Effector memory CD8-positive, alpha-beta T cell (primary cell): ENCODE results near the gene TCF15.

Experiments
- ATAC-seq: fragments of 150-1000 bp; cut with Tn5 transposase; replicated peaks from 2 replicates; pipeline ENCODE4 v1.10.0; 2021; ENCODE audit warnings: mild to moderate bottlenecking, moderate library complexity
- DNase-seq, 3 experiments: peaks; one replicate each; pipeline ENCODE4 v3.0.0; 2021
- H3K27ac Mint-ChIP-seq, 2 donors: one replicate each; pipeline ENCODE4 v1.8.0; 2022; ENCODE audit warnings: mild to moderate bottlenecking in 2 of 2, mixed read lengths in 2 of 2, moderate library complexity in 2 of 2
- H3K27me3 Mint-ChIP-seq, 2 donors: one replicate each; pipeline ENCODE4 v1.8.0; 2022; ENCODE audit warnings: mixed read lengths in 2 of 2
- H3K36me3 Mint-ChIP-seq: one replicate; pipeline ENCODE4 v1.8.0; 2022; ENCODE audit warnings: mild to moderate bottlenecking, moderate library complexity, mixed read lengths; ENCODE audit not compliant: insufficient read depth
- H3K4me1 Mint-ChIP-seq, 2 donors: one replicate each; pipeline ENCODE4 v1.8.0; 2022; ENCODE audit warnings: low read depth in 2 of 2, mixed read lengths in 2 of 2
- H3K4me3 Mint-ChIP-seq, 2 donors: one replicate each; pipeline ENCODE4 v1.8.0; 2022; ENCODE audit warnings: mild to moderate bottlenecking in 2 of 2, mixed read lengths in 2 of 2, moderate library complexity in 2 of 2
- H3K9me3 Mint-ChIP-seq, 2 donors: one replicate each; pipeline ENCODE4 v1.8.0; 2022; ENCODE audit warnings: mixed read lengths in 2 of 2

The TCF15 gene

DNA sequence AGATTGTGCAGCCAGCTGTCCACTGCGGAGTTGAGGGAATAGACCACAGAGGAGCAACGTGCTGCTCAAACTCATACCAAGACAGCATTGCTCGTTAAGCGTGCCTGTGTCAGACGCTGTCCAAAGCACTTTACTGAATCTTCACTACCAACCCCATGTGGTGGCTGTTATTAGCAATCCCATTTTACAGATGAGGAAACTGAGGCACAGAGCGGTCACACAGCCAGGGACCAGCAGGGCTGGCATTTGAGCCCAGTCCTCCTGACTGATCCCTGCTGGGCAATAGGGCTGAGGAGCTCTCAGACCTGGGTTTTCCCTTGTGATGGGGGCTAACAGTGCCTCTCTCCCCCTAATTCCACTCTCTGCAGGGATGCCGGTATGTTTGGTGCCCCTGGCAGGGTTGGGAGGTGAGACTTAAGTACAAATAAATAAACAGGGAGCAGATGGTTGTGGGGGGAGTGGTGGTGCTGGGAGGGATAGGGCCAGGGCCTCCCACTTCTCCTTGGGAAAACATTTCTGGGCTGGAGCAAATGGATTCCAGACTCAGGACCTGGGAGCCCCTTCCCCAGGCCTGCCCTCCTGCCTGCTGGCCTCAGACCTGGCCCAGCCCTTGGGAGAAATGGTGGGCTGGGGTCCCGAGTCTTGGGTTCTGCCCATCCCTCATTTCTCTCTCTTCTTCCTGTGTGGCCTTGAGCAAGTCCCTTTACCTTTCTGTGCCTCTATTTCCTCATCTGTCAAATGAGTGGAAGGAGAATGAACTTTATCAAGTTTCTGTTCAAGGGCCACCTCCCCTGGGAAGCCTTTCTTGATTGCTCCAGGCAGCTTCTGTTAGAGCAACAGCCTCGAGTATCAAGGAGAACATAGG, 25.2 kb upstream of the TCF15 start:
- Mint-ChIP-seq H3K27ac (no peak overlapping the region), H3K27me3 (peaks cover 21 to 53% of the 10 kb centered on the region in 2 donors), H3K4me1 (no peaks in the 10 kb centered on the region), H3K36me3 (no peaks in the 10 kb centered on the region), H3K4me3 (no peak overlapping the region), H3K9me3 (no peaks in the 10 kb centered on the region)
- no peak for DNase-seq
- no peak for ATAC-seq

DNA sequence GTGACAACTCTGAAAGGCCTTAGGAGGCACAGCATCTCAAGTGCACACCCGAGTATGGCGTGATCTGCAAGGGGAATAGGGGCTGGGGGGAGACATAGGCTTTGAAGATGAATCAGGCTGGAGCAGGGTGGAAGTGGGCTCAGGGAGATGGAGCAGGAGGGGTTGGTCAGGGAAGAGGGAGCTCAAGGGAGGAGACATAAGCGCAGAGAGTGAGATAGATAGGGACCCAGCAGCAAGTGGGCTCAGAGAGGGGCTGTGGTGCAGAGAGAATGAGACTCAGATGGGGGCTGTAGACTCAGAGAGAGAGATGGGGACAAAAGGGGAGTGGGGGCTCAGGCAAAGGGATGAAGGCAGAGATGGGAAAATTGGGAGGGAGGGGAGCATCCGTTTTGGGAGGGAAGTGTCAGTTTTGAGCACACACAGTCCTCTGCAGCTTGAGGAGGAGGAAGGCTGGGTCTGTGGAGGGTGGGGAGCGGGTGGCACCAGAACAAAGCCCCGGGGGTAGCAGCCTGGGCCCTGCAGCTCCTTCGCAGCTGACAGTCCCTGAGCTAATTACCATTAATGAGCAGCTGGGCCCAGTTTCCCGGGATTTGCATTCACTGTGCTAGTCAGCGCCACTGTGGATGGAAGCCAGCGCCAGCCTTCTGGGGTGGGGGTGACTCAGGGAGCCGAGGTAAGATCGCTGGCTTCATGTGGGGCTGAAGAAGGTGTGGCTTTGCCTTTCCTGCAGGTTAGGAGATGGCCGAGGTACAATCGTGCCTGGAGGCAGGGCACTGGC, 24.2 kb upstream of the TCF15 start:
- no peaks in the 10 kb centered on the region for H3K36me3 Mint-ChIP-seq
- no peak overlapping the region for H3K4me3 Mint-ChIP-seq
- no peaks in the 10 kb centered on the region for H3K9me3 Mint-ChIP-seq
- no peak overlapping the region for H3K27ac Mint-ChIP-seq
- H3K27me3 Mint-ChIP-seq = peaks cover 30 to 62% of the 10 kb centered on the region in 2 donors
- ATAC-seq = no peak
- DNase-seq = no peak
- no peaks in the 10 kb centered on the region for H3K4me1 Mint-ChIP-seq

DNA sequence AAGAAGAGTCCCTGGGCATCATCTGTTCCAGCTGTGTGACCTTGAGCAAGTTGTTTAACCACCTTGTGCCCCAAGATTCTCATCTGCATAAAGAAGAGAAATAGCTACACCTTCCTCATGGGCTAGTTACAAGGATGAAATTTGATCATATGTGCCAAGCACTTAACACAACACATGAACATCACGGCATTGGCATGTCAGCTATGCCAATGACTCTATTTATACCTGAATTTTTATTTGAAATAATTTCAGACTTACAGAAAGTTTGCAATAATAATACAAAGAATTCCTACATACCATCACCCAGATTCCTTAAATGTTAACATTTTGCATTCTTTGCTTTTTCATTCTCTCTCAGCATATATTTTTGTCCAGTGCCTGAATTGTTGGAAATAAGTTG, 21.0 kb upstream of the TCF15 start:
- Mint-ChIP-seq H3K27me3 (peaks cover 31 to 83% of the 10 kb centered on the region in 2 donors), H3K4me1 (no peaks in the 10 kb centered on the region), H3K27ac (no peak overlapping the region), H3K4me3 (no peak overlapping the region), H3K36me3 (no peaks in the 10 kb centered on the region), H3K9me3 (no peaks in the 10 kb centered on the region)
- ATAC-seq (no peak), DNase-seq (no peak)

DNA sequence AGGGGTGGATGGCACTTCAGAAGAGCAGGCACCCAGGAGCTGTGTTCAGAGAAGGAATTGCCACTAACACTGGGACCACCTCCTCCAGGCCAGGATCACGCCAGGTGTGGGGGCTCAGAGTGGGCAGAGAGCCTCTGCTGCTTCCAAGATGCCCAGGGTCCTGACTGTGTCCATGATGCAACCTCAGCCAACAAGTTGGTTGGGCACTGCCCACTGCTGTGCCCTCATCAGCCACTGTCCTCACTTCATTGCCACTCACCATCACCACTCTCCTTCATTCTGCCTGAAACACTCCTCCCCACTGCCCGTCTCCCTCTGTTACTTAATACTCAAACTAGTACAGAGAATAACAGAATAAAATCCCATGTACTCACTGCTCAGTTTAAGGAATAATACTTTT, 16.5 kb upstream of the TCF15 start:
- ATAC-seq (no peak), DNase-seq (no peak)
- Mint-ChIP-seq H3K36me3 (no peaks in the 10 kb centered on the region), H3K4me3 (no peak overlapping the region), H3K27ac (no peak overlapping the region), H3K9me3 (no peaks in the 10 kb centered on the region), H3K27me3 (peaks cover 33 to 79% of the 10 kb centered on the region in 2 donors), H3K4me1 (no peaks in the 10 kb centered on the region)

DNA sequence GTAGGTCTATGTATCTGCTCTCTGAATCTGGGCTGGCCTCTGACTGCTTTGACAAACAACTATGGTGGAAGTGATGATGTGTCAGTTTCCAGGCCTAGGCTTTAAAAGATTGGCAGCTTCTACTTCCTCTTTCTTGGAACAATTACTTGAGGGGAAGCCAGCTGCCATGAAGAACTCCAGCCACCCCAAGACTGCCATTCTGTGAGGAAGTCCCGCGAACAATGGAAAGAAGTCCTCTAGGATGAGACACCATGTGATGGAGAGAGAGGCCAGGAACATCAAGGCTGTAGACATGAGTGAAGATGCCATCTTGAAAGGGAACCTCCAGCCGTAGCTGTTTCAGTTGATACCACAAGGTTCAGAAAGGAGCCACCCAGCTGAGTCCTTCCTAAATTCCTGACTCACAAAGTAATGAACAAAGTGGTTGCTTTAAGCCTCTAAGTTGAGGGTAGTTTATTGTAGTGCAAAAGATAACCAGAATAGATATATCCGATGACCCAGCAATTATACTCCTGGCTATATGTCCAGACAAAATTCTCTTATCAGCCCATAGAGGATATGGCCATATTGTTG, 15.3 kb upstream of the TCF15 start:
- H3K9me3 Mint-ChIP-seq = no peaks in the 10 kb centered on the region
- H3K36me3 Mint-ChIP-seq = no peaks in the 10 kb centered on the region
- H3K4me3 Mint-ChIP-seq = no peak overlapping the region
- no peaks in the 10 kb centered on the region for H3K4me1 Mint-ChIP-seq
- no peak for DNase-seq
- peaks cover 40 to 79% of the 10 kb centered on the region in 2 donors for H3K27me3 Mint-ChIP-seq
- ATAC-seq = no peak
- H3K27ac Mint-ChIP-seq = no peak overlapping the region

DNA sequence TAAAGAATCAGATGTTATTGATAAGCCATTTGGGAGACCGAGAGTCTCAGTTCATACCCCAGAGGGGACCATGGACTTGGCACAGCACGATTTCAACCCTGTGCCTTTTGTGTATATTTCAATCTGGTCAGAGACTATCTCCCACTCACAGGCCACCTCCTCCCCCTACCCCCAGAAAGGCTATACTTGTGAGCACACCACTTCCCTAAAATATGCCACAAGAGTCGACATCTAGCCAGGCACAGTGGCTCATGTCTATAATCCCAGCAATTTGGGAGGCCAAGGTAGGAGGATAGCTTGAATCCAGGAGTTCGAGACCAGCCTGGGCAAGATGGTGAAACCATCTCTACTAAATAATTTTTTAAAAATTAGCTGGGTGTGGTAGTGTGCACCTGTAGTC, 13.6 kb upstream of the TCF15 start:
- ATAC-seq = no peak
- DNase-seq = no peak
- H3K36me3 Mint-ChIP-seq = no peaks in the 10 kb centered on the region
- no peaks in the 10 kb centered on the region for H3K4me1 Mint-ChIP-seq
- H3K27me3 Mint-ChIP-seq = peaks cover 43 to 82% of the 10 kb centered on the region in 2 donors
- no peak overlapping the region for H3K27ac Mint-ChIP-seq
- H3K4me3 Mint-ChIP-seq = no peak overlapping the region
- H3K9me3 Mint-ChIP-seq = no peaks in the 10 kb centered on the region

DNA sequence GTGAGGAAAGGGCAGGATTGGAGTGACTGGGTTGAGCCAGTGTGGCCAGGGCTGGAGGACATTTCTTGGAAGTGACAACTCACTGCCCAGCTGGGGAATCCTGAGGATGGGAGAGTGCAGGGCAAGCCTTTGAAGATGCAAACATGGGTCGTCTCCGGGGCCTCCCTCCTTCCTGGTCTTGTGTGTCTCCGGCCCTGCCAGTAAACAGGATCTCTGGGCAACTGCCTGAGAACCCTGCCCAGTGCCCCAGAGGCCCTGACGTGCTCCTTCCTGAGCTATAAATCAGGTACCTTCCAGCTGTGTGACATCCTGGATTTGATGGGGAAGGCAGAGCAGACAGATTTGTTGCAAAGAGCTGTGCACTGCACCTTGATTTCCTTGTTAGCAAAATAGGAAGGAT, 12.9 kb upstream of the TCF15 start:
- no peak overlapping the region for H3K27ac Mint-ChIP-seq
- H3K36me3 Mint-ChIP-seq = no peaks in the 10 kb centered on the region
- H3K9me3 Mint-ChIP-seq = peaks cover 0 to 1% of the 10 kb centered on the region in 2 donors
- peaks cover 50 to 82% of the 10 kb centered on the region in 2 donors for H3K27me3 Mint-ChIP-seq
- no peaks in the 10 kb centered on the region for H3K4me1 Mint-ChIP-seq
- DNase-seq = no peak
- ATAC-seq = no peak
- no peak overlapping the region for H3K4me3 Mint-ChIP-seq

DNA sequence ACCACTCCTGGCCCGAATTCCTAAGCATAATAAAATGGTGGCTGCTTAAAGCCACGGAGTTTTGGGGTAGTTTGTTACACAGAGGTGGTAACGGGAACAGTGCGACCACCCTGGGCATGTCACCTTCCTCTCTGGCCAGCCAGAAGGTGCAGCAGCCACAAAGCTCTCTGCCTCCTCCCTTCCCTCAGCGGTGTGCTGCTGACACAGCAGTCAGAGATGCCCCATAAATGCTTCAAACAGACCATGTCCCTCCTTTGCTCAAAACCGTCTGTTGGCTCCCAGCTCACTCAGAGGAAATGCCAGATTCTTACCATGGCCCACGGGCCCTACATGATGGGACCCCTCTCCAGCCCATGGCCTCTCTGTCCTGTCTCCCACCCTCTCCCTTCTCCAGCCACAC, 12.1 kb upstream of the TCF15 start:
- H3K36me3 Mint-ChIP-seq = no peaks in the 10 kb centered on the region
- H3K27ac Mint-ChIP-seq = no peak overlapping the region
- peaks cover 58 to 82% of the 10 kb centered on the region in 2 donors for H3K27me3 Mint-ChIP-seq
- H3K9me3 Mint-ChIP-seq = peaks cover 0 to 4% of the 10 kb centered on the region in 2 donors
- no peaks in the 10 kb centered on the region for H3K4me1 Mint-ChIP-seq
- ATAC-seq (no peak), DNase-seq (no peak)
- H3K4me3 Mint-ChIP-seq = no peak overlapping the region

DNA sequence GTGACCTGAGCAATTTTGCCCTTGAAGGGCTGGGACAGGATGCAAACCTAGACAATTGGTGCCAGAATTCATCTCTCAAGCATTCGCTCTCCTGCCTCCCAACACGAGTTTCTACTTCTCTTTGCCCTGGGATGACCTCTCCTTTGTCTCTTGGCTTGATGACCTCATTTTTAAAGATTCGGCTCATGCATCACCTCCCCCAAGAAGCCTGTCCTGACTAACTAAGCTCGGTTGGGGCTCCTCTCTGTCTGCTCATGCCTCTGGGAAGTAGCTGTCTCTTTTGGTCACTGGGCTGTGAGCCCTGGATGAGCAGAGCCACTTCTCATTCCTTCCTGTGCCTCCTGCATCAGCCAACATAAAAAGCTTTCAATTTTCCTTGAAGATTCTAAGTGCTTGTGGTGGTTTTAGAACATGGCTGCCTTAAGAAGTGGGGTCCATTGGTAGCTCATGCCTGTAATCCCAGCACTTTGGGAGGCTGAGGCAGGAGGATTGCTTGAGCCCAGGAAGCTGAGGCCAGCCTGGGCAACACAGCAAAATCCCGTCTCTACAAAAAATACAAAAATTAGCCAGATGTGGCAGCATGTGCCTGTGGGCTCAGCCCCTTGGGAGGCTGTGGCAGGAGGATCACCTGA, 11.1 kb upstream of the TCF15 start:
- Mint-ChIP-seq H3K4me1 (no peaks in the 10 kb centered on the region), H3K27me3 (peaks cover 58 to 89% of the 10 kb centered on the region in 2 donors), H3K9me3 (peaks cover 0 to 4% of the 10 kb centered on the region in 2 donors), H3K36me3 (no peaks in the 10 kb centered on the region), H3K4me3 (no peak overlapping the region), H3K27ac (no peak overlapping the region)
- DNase-seq (no peak), ATAC-seq (no peak)

DNA sequence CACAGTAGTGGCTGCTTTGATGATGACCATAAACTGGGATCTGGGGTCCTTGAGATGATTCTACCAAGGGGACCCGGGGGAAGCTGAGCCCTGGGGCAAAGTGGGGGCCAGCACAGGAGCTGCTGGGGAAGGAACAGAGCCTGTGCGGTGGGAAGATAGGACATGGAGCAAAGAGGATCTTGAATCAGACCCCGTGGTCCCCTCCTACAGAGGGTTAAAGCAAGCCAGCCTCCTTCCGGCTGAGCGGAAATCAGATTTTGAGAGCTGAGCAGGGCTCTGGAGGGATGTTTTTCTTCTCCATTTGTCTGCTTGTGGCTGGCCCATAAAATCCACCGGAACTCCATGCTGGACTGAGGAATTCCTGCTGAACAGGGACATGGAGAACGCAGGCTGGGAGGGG, 10.1 kb upstream of the TCF15 start:
- ATAC-seq (no peak), DNase-seq (no peak)
- H3K4me1 Mint-ChIP-seq = no peaks in the 10 kb centered on the region
- H3K36me3 Mint-ChIP-seq = no peaks in the 10 kb centered on the region
- peaks cover 0 to 4% of the 10 kb centered on the region in 2 donors for H3K9me3 Mint-ChIP-seq
- H3K27ac Mint-ChIP-seq = no peak overlapping the region
- peaks cover 64 to 92% of the 10 kb centered on the region in 2 donors for H3K27me3 Mint-ChIP-seq
- H3K4me3 Mint-ChIP-seq = no peak overlapping the region

DNA sequence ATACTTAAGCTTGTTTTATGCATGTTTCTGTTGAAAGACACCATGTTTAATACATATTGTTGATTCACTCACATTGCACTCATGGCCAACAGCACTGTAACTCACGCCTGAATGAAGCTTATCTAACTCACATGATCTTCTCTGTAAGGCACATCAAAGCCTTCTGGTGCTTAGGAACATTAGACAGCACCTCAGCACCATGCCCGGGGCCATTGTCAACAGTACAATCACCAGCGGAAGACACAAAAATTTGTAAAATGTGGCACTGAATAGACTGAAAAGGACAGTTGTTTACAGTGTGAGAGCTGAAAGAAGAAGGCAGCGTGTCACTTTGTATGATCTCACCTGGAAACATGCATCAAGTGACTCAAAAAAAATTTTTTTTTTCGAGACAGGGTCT, 8.9 kb upstream of the TCF15 start:
- Mint-ChIP-seq H3K27ac (no peak overlapping the region), H3K27me3 (peaks cover 69 to 97% of the 10 kb centered on the region in 2 donors), H3K4me3 (no peak overlapping the region)

DNA sequence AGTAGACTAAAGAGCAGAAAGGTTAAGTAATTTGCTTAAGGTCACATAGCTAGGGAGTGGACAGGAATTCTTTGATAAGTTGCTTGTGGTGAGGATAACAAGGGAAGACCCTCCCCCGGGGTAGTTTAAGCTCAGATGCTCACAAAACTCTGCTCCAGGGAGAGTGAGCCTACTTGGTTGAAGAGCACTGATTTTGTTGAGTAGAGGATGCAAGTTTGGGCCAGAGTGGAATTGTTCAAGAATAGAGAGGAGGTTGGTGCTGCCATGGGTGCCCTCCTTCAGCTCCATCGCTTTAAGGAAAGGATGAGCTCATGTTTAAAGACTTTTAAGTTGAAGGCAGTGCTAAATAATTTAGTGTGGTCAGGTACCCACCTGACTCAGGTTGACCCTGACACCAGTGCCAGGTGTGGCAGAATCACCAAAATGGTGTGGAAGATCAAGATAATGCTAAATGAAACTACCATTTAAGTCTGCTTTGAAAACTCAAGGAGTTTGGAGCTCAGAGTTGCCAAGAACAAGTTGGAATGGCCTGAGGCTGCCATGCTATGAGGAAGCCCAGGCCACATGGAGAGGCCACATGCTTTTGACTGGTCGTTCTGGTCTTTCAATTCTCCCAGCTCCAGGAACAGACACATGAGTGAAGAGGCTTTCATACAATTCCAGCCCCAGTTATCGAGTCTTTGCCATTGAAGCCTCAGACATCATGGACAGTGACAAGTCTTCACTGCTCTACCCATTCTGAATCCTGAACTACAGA, 8.0 kb upstream of the TCF15 start:
- H3K27ac Mint-ChIP-seq = no peak overlapping the region
- ATAC-seq = no peak
- no peaks in the 10 kb centered on the region for H3K4me1 Mint-ChIP-seq
- H3K9me3 Mint-ChIP-seq = peaks cover 0 to 4% of the 10 kb centered on the region in 2 donors
- no peak overlapping the region for H3K4me3 Mint-ChIP-seq
- H3K36me3 Mint-ChIP-seq = no peaks in the 10 kb centered on the region
- peaks cover 76 to 100% of the 10 kb centered on the region in 2 donors for H3K27me3 Mint-ChIP-seq
- DNase-seq = no peak

More for the DNA sequence above, 8.9 kb upstream of the TCF15 start:
- Mint-ChIP-seq H3K36me3 (no peaks in the 10 kb centered on the region), H3K9me3 (peaks cover 0 to 4% of the 10 kb centered on the region in 2 donors), H3K4me1 (no peaks in the 10 kb centered on the region)
- ATAC-seq (no peak), DNase-seq (no peak)

DNA sequence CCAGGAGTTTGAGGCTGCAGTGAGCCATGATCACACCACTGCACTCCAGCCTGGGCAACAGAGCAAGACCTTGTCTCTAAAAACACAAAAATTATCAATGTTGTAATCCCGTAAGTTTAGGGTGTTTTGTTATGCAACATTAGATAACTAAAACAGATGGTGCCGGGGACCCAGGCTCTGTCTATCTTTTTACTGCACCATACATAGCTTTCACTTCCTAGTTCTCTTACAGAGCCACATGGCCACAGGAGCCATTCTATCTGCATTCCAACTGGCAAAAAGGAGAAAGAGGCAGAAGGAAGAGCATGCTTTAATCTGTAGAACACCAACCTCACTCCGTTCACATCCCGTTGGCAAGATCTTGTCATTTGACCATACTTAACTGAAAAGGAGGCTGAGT, 5.4 kb upstream of the TCF15 start:
- Mint-ChIP-seq H3K9me3 (peaks cover 0 to 4% of the 10 kb centered on the region in 2 donors), H3K27ac (no peak overlapping the region), H3K27me3 (peaks cover 80 to 100% of the 10 kb centered on the region in 2 donors), H3K4me1 (peaks cover 2 to 3% of the 10 kb centered on the region in 2 donors), H3K36me3 (no peaks in the 10 kb centered on the region), H3K4me3 (no peak overlapping the region)
- DNase-seq = no peak
- no peak for ATAC-seq
